AG09309 (cell line): ENCODE measurements around the gene EGR4.

Experiments
- DNase-seq: peaks from one replicate; pipeline ENCODE4 v3.0.0-alpha.2; 2010; ENCODE audit warnings: low read depth
- H3K4me3 ChIP-seq: 2 replicates; pipeline ENCODE4 v1.5.1; 2011; ENCODE audit warnings: mild to moderate bottlenecking, low read depth, low read length, moderate library complexity; ENCODE audit not compliant: control insufficient read depth
- CTCF ChIP-seq: IDR thresholded peaks from 2 replicates; pipeline ENCODE4 v1.5.1; 2011; ENCODE audit warnings: mild to moderate bottlenecking, low read depth, low read length, inconsistent platforms; ENCODE audit not compliant: insufficient read depth, control insufficient read depth; ENCODE audit errors: missing control alignments

The EGR4 gene

GRCh38 chr2:73284296-73285158, 8.8 kb downstream of the EGR4 start, which contains the start of gene FBXO41:
Gene FBXO41, minus strand, starts transcription at chr2:73284478. Its CDS starts 14,848 bp downstream, at chr2:73269630.
- no peak for DNase-seq
- peak within 1 kb of the TSS; percentile 74 for H3K4me3 ChIP-seq
- TF ChIP-seq CTCF = no peak

GRCh38 chr2:73283545-73284295, 9.6 kb downstream of the EGR4 start:
- H3K4me3 ChIP-seq = peak overlapping the region; percentile 74
- no peak for TF ChIP-seq CTCF
- DNase-seq = no peak

GRCh38 chr2:73282924-73283544, 10.3 kb downstream of the EGR4 start:
- TF ChIP-seq CTCF = no peak
- H3K4me3 ChIP-seq = peak overlapping the region; percentile 74
- no peak for DNase-seq

GRCh38 chr2:73281244-73281643, 12.1 kb downstream of the EGR4 start:
- DNase-seq = no peak
- H3K4me3 ChIP-seq = no peak overlapping the region
- TF ChIP-seq CTCF = no peak

GRCh38 chr2:73279852-73280251, 13.5 kb downstream of the EGR4 start:
- no peak for DNase-seq

GRCh38 chr2:73272270-73272669, 21.1 kb downstream of the EGR4 start:
- TF ChIP-seq CTCF = no peak
- H3K4me3 ChIP-seq = no peak overlapping the region
- no peak for DNase-seq

More at GRCh38 chr2:73279852-73280251, 13.5 kb downstream of the EGR4 start:
- no peak overlapping the region for H3K4me3 ChIP-seq
- TF ChIP-seq CTCF = no peak
